IPS DF 4.7 (cell line): Measurements from ENCODE around the gene UCN.
"Not testable (repeated sequence)": the region's sequence is repeated elsewhere in the genome, so short reads cannot be mapped to it uniquely, and the experiment has no call there.

Experiments used
- DNase-seq: peaks from one replicate; pipeline ENCODE4 v3.0.0-alpha.2; 2013; ENCODE audit warnings: low spot score; ENCODE audit errors: extremely low read depth

UCN gene

DNA sequence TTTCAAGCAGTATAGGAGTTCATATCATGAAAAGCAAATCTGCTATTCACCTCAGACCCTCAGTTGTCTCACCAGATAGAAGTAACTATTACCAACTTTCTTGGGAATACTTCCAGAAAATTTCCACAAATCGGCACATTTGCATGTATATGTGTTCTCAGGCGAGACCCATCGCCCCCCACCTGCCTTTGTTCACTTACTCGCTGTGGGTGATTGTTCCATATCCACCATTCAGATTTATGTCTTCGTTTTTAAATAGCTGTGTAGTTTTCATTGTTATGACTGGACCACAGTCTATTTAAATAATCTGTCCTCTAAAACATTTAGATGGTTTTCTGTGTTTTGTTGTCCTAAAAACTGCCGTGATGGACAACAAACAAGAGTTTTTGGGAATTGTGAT is 22.8 kb downstream of the UCN start:
- no peak for DNase-seq

GRCh38 chr2:27284996-27285395 is 23.2 kb downstream of the UCN start:
- no peak for DNase-seq

- no peak for DNase-seq
These were observed 25.4 kb downstream of the UCN start for GRCh38 chr2:27282892-27283291.

DNA sequence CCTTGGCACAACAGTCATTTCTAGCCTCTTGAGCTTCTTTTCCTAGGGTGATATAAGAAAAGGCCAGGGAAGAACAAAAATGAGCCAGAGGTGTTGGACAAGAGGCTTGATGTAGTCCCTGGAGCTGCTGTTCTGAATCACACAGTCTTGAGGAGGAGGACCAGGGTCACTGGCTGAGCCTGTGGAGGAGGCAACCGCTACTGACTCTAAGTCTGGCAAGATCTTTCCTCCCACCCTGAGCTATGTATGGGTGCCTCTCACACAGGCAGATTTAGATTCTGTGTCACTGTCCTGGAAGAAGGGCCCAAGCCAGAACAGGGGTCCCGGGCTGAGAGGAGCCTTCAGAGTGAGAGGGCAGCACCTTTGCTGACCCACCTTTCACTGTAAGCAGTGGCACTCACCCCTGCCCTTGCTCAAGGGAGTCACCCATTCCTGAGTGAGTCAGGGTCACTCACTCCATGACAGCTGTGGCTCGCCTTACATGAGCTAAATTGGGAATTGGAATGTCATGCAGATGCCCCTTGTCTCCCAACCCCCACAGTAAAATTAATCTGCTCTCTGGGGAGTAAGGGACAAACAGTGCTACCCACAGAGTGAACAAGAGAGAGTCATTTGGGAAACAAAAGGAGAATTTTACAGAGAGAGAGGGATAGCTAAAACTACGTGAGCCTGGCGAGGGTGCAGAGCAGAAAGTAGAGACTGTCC is 26.2 kb downstream of the UCN start, which contains the start of gene TRIM54:
Gene TRIM54 (plus strand): TSS at position 575 of the 705 bp plus-strand sequence. CDS start 303 bp downstream, outside the sequence.
- no peak for DNase-seq

DNA sequence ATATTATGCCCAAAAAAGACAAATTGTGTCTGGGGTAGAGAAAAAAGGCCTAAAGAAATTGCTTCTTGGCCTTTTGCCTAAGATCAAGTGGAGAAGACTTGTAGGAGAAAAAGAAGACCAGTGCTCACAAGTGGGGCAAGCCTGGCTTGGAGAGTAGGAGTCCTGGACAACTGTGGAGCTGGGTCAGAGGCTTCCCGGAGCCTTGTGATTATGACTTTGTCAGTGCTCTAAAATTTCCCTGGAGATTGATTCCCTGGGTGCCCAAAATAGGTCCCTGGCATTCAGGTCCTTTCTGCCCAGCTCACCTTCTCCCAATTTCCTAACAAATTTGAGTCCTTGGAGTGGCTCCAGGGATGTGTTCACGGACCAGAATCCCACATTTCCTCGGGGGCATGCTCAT is 26.8 kb downstream of the UCN start:
- DNase-seq = no peak

GRCh38 chr2:27280826-27281225 is 27.4 kb downstream of the UCN start:
- no peak for DNase-seq

- DNase-seq = no peak
These were observed 30.2 kb downstream of the UCN start for GRCh38 chr2:27278010-27278409.

GRCh38 chr2:27275211-27276150 is 32.8 kb downstream of the UCN start, which contains the start of gene DNAJC5G:
TSS of gene DNAJC5G (plus strand) at chr2:27275433. CDS start at chr2:27276729, 1,296 bp downstream.
- no peak for DNase-seq

DNA sequence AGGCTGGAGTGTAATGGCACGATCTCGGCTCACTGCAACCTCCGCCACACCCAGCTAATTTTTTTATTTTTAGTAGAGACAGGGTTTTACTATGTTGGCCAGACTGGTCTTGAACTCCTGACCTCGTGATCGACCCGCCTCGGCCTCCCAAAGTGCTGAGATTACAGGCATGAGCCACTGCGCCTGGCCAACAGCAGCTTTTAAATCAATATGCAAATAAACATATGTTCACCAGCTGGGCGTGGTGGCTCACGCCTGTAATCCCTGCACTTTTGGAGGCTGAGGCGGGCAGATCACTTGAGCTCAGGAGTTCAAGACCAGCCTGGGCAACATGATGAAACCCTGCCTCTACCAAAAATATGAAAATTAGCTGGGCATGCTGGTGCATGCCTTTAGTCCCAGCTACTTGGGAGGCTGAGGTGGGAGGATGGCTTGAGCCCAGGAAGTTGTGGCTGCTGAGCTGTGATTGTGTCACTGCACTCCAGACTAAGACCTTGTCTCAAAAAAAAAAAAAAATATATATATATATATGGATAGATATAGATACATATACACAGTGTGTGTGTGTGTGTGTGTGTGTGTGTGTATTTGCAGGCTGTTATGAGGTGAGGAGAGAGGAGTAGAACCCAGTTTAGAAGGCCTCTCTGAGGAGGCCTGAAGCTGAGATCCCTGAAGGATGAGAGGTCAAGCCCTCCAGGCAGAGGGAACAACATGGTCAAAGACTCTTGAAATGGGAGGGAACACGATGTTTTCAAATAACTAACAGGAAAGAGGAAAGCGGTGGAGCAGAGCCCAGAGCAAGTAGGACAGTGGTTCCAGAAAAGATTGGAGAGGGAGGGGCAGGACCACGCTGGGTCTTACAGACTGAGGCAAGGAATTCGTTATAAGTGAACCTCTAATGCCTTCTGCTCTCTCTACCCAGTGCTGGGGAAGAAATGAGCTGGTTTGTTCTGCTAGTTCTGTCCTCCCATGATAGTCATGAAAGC is 35.4 kb downstream of the UCN start:
- not testable (repeated sequence) for DNase-seq

GRCh38 chr2:27271631-27272340 is 36.5 kb downstream of the UCN start:
- no peak for DNase-seq

DNA sequence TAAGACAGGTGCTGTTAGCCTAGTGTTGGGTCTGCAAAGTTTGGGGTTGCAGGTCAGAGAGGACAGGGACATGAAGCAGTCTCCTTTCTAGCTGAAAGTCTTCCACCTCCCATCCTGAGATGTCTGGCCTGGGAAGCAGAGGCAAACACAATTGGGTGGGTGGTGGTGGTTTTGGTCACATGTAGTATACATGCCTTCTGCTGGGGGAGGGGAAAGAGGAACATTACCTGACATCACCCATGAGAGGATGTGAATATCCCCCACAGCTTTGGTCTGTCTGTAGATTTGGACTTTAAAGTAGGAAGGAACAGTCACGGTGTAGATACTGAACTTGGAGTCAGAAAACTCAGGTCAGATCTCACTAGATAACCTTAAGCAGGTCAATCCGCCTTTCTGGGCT is 37.6 kb downstream of the UCN start:
- DNase-seq = no peak

DNA sequence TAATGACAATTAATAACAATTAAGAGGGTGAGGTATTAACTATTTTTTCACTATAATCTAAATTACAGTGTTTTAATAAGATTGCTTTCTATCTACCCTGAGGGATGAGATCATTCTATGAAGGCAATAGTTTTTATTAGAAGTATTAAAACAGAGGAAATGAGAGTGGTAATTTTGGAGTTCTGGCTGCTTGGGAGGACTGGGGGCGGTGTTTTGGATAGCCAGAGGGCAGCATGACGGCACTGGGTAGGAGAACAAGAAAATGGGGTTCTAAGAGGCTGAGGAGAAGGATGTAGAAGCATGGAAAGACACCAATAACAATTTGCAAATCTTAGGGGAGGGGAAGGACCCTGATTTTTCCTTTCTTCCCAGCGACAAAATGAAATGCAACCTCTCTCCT is 38.1 kb downstream of the UCN start:
- DNase-seq = no peak

DNA sequence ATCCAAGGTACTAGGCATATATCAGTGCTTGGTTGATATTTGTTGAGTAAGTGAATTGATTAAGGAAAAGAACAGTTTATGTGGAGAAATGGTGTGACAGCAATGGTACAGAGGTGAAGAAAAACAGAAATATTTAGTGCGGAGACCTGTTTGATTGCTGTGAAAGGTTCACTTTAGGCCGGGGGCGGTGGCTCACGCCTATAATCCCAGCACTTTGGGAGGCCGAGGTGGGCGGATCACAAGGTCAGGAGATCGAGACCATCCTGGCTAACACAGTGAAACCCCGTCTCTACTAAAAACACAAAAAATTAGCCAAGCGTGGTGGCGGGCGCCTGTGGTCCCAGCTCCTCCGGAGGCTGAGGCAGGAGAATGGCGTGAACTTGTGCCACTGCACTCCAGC is 39.9 kb downstream of the UCN start:
- DNase-seq = not testable (repeated sequence)

DNA sequence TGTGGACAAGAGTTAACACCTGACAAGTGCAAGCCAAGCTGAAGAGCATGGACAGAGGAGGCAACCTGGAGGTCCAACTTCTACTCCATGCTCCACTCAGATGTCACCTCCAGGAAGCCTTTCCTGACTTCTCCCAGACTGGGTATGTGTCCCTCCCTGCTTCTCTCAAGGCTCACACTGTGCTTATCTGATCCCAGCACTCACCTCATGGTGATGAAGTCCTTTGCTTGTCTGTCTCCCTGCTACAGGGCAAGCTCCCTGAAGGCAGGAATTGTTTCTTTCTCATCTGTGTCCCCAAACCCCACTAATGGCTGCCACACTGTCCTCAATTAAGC is 42.7 kb downstream of the UCN start:
- no peak for DNase-seq

- no peak for DNase-seq
These were observed 43.3 kb downstream of the UCN start for GRCh38 chr2:27264753-27265535.

- no peak for DNase-seq
These were observed 43.9 kb downstream of the UCN start for GRCh38 chr2:27264253-27264752.

DNA sequence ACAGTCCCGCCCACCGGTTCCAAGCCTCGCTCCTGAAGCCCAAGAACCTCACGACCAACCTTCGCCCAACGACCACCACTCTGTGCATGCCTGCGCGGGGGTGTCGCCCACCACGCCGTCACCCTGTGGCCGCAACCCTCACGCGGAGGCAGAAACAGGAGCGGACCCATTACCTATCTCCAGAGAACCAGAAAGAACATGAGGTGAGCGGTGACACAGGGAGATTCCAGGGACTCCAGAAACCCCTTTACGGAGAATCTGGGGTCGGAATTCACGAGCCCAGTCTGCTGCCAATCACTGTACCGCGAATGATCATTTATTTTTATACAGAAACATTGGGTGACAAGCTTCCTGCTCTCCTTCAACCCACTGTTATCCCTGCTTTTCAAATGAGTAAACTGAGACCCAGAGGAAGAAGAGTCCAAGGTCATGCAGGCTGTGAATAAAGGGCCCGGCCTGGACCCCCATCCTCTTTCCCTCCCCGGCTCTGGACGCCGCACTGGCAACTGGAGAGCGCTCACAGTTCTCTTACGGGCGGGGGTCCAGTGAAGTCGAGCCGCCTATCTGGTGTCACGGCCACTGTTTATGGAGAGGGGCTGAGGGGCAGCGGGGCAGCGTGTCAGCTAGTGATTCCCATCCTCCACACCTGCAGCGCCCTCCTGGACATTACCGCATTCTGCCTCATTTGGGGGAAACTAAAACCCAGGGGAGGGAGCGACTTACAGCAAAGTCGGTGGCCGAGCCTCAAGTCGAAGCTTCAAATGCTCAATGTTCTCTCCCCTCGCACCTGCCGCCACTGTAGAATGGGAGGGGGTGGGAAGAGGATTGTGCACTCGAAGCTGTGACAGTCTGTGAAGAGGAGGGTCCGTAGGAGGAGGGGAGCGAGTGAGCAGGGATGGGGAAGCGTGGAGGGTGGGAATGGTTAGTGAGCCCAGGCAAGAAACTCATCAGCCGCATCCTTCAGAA is 44.7 kb downstream of the UCN start:
- DNase-seq = no peak
